ENCODE measurements around the gene NADSYN1.
"Not testable (repeated sequence)": the region's sequence is repeated elsewhere in the genome, so short reads cannot be mapped to it uniquely, and the experiment has no call there.

NADSYN1 gene

GRCh38 chr11:71530602-71531001 is 77.6 kb downstream of the NADSYN1 start:
- no peak for DNase-seq

GRCh38 chr11:71532036-71532610 is 79.1 kb downstream of the NADSYN1 start:
- DNase-seq = no peak

GRCh38 chr11:71534711-71535608 is 82.0 kb downstream of the NADSYN1 start:
- not testable (repeated sequence) for DNase-seq

- no peak for DNase-seq
These were observed 82.8 kb downstream of the NADSYN1 start for GRCh38 chr11:71535825-71536224.

- DNase-seq = no peak
These were observed 84.5 kb downstream of the NADSYN1 start for GRCh38 chr11:71537537-71537936.

- not testable (repeated sequence) for DNase-seq
These were observed 85.1 kb downstream of the NADSYN1 start, which contains the start of gene KRTAP5-8 for GRCh38 chr11:71537977-71538665. Gene KRTAP5-8, plus strand, starts transcription at chr11:71538025. Its CDS starts 31 bp downstream, at chr11:71538056.

- DNase-seq = no peak
These were observed 85.6 kb downstream of the NADSYN1 start for GRCh38 chr11:71538666-71538990.

GRCh38 chr11:71539017-71539416 is 86.0 kb downstream of the NADSYN1 start:
- no peak for DNase-seq

GRCh38 chr11:71539971-71540370 is 87.0 kb downstream of the NADSYN1 start:
- DNase-seq = not testable (repeated sequence)

GRCh38 chr11:71540521-71541304 is 87.7 kb downstream of the NADSYN1 start:
- not testable (repeated sequence) for DNase-seq

GRCh38 chr11:71542382-71542781 is 89.4 kb downstream of the NADSYN1 start:
- DNase-seq = no peak

- no peak for DNase-seq
These were observed 90.1 kb downstream of the NADSYN1 start for GRCh38 chr11:71542879-71543777.

- DNase-seq = no peak
These were observed 90.9 kb downstream of the NADSYN1 start for GRCh38 chr11:71543866-71544265.

- DNase-seq = no peak
These were observed 91.7 kb downstream of the NADSYN1 start for GRCh38 chr11:71544525-71545214.

GRCh38 chr11:71545405-71545966 is 92.5 kb downstream of the NADSYN1 start:
- no peak for DNase-seq

- DNase-seq = no peak
These were observed 95.1 kb downstream of the NADSYN1 start, which contains the start of gene KRTAP5-9 for GRCh38 chr11:71548120-71548519. Gene KRTAP5-9, plus strand, starts transcription at chr11:71548420. Its CDS starts 238 bp downstream, at chr11:71548658.

GRCh38 chr11:71548716-71549151 is 95.7 kb downstream of the NADSYN1 start:
- DNase-seq = no peak

Measured in activated CD4-positive, CD25-positive, alpha-beta regulatory T cell (primary cell).